Body of pancreas (tissue), 4 donors: Measurements from ENCODE around the gene ZBTB46.

Source experiments
- POLR2A ChIP-seq, 3 donors: fragments of 450-650 bp; IDR thresholded peaks; one replicate each; pipeline ENCODE4 v1.6.1; 2016; ENCODE audit warnings: antibody characterized with exemption in 3 of 3, mild to moderate bottlenecking in 2 of 3
- TF ChIP-seq, protein P1 (sequence below), 7 experiments: fragments of 450-650 bp in 4 of 7; fragments of 200-600 bp in 3 of 7; sonication (generic) in 3 of 7; IDR thresholded peaks; one replicate each; pipeline ENCODE4 v1.5.1; 2016 to 2019; ENCODE audit warnings: antibody characterized with exemption in 7 of 7

GRCh38 chr20:63737945-63738686, 92.9 kb downstream of the ZBTB46 start:
- TF ChIP-seq, protein P1, sequence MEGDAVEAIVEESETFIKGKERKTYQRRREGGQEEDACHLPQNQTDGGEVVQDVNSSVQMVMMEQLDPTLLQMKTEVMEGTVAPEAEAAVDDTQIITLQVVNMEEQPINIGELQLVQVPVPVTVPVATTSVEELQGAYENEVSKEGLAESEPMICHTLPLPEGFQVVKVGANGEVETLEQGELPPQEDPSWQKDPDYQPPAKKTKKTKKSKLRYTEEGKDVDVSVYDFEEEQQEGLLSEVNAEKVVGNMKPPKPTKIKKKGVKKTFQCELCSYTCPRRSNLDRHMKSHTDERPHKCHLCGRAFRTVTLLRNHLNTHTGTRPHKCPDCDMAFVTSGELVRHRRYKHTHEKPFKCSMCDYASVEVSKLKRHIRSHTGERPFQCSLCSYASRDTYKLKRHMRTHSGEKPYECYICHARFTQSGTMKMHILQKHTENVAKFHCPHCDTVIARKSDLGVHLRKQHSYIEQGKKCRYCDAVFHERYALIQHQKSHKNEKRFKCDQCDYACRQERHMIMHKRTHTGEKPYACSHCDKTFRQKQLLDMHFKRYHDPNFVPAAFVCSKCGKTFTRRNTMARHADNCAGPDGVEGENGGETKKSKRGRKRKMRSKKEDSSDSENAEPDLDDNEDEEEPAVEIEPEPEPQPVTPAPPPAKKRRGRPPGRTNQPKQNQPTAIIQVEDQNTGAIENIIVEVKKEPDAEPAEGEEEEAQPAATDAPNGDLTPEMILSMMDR (IDR thresholded peaks at IDR 0.05): no peak
- TF ChIP-seq POLR2A (IDR thresholded peaks at IDR 0.05): no peak
